C1 segment of cervical spinal cord (tissue), 14 donors: Measurements from ENCODE around the gene THUMPD3.

Experiments
- DNase-seq, 14 donors: peaks; one replicate each; lab custom pipeline; 2025; lab: John Stamatoyannopoulos, UW

THUMPD3 gene

GRCh38 chr3:9397906-9398699 lies 35.2 kb downstream of the THUMPD3 start:
- DNase-seq = peak in 12 of 14 donors; percentile 16 to 72 (median 44)

GRCh38 chr3:9398700-9399336 lies 36.0 kb downstream of the THUMPD3 start:
- peak in 4 of 14 donors; percentile 6 to 42 (median 28) for DNase-seq

GRCh38 chr3:9399337-9399703 lies 36.5 kb downstream of the THUMPD3 start:
- no peak for DNase-seq

GRCh38 chr3:9399746-9400145 lies 36.9 kb downstream of the THUMPD3 start:
- peak in 12 of 14 donors; percentile 4 to 43 (median 28) for DNase-seq

GRCh38 chr3:9400616-9401015 lies 37.8 kb downstream of the THUMPD3 start:
- no peak for DNase-seq

- no peak for DNase-seq
Measured at GRCh38 chr3:9401986-9402385, 39.1 kb downstream of the THUMPD3 start.

GRCh38 chr3:9402410-9403228 lies 39.8 kb downstream of the THUMPD3 start:
- peak in 7 of 14 donors; percentile 1 to 61 (median 19) for DNase-seq

GRCh38 chr3:9403463-9403862 lies 40.6 kb downstream of the THUMPD3 start:
- DNase-seq = no peak

GRCh38 chr3:9404680-9405079 lies 41.8 kb downstream of the THUMPD3 start:
- DNase-seq = no peak

GRCh38 chr3:9405756-9406155 lies 42.9 kb downstream of the THUMPD3 start:
- DNase-seq = no peak

- no peak for DNase-seq
Measured at GRCh38 chr3:9406856-9407626, 44.2 kb downstream of the THUMPD3 start.

- DNase-seq = no peak
Measured at GRCh38 chr3:9408061-9408460, 45.2 kb downstream of the THUMPD3 start.

- DNase-seq = no peak
Measured at GRCh38 chr3:9408546-9408945, 45.7 kb downstream of the THUMPD3 start.

GRCh38 chr3:9409981-9410854 lies 47.4 kb downstream of the THUMPD3 start:
- DNase-seq = no peak

GRCh38 chr3:9411302-9411701 lies 48.4 kb downstream of the THUMPD3 start:
- no peak for DNase-seq

GRCh38 chr3:9412293-9412692 lies 49.4 kb downstream of the THUMPD3 start:
- DNase-seq = no peak

- no peak for DNase-seq
Measured at GRCh38 chr3:9414826-9415225, 52.0 kb downstream of the THUMPD3 start.

- DNase-seq = no peak
Measured at GRCh38 chr3:9415485-9416138, 52.8 kb downstream of the THUMPD3 start.

GRCh38 chr3:9416139-9416780 lies 53.4 kb downstream of the THUMPD3 start:
- no peak for DNase-seq
